Right ventricle myocardium inferior (tissue), 1 donor: ENCODE data around the gene EBF3. TPM values are rescaled to one million over a fixed set of nuclear protein-coding genes. Genes with fewer than 3 reads are reported as not detected.

Experiments used
- ATAC-seq: fragments of 200-7000 bp; cut with Tn5 transposase; one replicate; pipeline ENCODE4 v1.9.1; 2020; ENCODE audit warnings: mild to moderate bottlenecking, moderate library complexity
- DNase-seq: peaks from one replicate; pipeline ENCODE4 v3.0.0; 2021; ENCODE audit errors: missing footprints
- intact Hi-C: fragments of 100-400 bp; cut with DNase I; formaldehyde crosslinking; loops from one replicate; pipeline ENCODE4 v1.11.0; 2022
- total RNA-seq: library from RNA; stranded (reverse); fragmentation: NEBNext Ultra II Directional; extraction: Animal tissue kit (Norgen Biotek cat#: 25700); gene quantifications from one replicate; pipeline ENCODE4 v1.2.1, GENCODE V29; 2021
- donor health status: DM: no; HTN: yes; CAD: no; lungs with severe emphysema.

EBF3 gene
- total RNA-seq, 1 donor from 2014 or later: 7.9 TPM

- no peak for ATAC-seq
- no peak for DNase-seq
These were observed 58.5 kb downstream of the EBF3 start for GRCh38 chr10:129905553-129905952.

DNA sequence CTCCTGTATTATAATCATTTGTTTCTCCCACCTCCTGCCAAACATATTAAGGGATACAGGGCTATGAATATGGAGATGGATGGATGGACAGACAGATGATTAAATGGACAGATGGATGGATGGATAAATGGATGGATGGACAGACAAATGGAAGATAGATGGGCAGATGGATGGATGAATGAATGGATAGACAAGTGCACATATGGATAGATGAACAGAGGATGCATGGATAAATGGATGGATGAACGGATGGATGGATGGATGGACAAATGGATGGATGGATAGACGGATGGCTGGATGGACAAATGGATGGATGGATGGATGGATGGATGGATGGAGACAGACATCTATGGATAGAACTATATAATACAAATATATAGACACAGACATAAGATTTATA, 59.8 kb downstream of the EBF3 start:
- no peak for DNase-seq
- intact Hi-C loops: no loop called here
- no peak for ATAC-seq

More at GRCh38 chr10:129905553-129905952, 58.5 kb downstream of the EBF3 start:
- intact Hi-C loops: no loop called here

DNA sequence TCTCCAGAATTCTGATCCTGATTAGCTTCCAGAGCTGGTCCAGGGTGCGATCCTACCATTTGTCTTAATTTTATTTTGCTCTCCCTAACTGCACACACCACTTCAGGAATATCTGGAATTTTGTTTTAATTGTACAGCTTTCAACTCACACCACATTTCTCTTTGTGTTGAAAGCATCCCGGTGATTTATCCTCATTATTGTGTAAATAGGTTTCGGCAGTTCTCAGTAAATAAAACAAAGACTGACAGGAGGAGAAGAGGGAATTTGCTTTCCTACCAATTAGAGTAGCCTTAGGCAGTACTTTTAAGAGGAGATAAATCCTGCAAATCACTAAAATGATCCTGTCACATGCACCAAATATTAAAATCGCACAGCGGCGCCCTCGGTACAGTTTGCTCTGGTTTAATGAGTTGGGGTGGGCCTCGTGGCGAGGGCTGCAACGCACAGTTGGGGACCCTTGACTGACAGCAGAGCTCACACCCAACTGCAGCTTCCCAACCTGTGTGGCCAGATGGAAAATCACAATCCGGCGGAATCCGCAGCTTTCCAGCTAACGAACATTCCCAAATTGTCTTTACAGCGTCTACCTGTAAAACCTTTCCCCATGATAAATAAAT, 62.6 kb downstream of the EBF3 start:
- no peak for ATAC-seq
- intact Hi-C loops: no loop called here
- no peak for DNase-seq

GRCh38 chr10:129900825-129901224, 63.2 kb downstream of the EBF3 start:
- intact Hi-C loops: no loop called here

GRCh38 chr10:129899276-129900130, 64.6 kb downstream of the EBF3 start:
- intact Hi-C loops: no loop called here
- no peak for DNase-seq
- ATAC-seq: no peak

More at GRCh38 chr10:129900825-129901224, 63.2 kb downstream of the EBF3 start:
- ATAC-seq (no peak), DNase-seq (no peak)

GRCh38 chr10:129898706-129899268, 65.3 kb downstream of the EBF3 start:
- ATAC-seq: no peak
- no peak for DNase-seq
- intact Hi-C loops: no loop called here

GRCh38 chr10:129897871-129898626, 66.0 kb downstream of the EBF3 start:
- DNase-seq (no peak), ATAC-seq (no peak)
- intact Hi-C loops: no loop called here

- intact Hi-C loops: no loop called here
- DNase-seq (no peak), ATAC-seq (no peak)
These were observed 67.2 kb downstream of the EBF3 start for GRCh38 chr10:129896860-129897200.

GRCh38 chr10:129896136-129896859, 67.8 kb downstream of the EBF3 start:
- no peak for DNase-seq

DNA sequence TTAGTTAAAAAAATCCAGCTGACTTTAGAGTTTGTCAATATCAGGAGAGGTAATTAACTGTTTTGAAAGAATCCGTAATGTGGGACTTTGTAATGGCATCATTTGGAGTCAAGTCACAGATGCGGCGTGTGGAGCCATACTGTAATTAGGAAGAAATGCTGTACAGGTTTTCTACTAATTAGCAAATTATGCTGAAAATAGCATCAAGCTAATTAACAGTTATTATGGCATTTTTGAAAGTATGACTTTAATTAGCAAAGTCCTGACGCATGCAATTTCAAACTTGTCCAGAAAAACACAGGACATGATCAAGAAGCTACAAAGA, 68.3 kb downstream of the EBF3 start:
- ATAC-seq (no peak), DNase-seq (no peak)
- intact Hi-C loops: no loop called here

More at GRCh38 chr10:129896136-129896859, 67.8 kb downstream of the EBF3 start:
- no peak for ATAC-seq
- intact Hi-C loops: no loop called here

DNA sequence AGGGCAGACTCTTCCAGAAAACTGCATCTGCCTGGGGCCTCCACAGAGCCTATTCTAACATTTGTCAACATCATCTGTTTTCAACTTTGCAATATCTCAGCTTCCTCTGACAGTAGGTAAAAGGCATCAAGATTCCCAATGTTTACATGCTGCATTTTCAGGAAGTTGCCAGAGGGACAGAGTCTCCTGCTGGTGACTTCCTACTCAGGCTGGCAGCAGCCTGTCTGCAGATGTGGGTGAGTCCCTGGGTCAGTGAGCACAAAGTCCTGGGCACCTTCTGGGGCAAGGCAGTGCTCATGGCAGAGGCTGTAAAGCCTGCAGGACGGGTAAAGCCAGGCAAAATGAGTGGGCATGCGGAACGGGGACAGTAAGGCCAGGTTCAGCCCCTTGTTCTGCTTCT, 69.4 kb downstream of the EBF3 start:
- ATAC-seq (no peak), DNase-seq (no peak)
- intact Hi-C loops: no loop called here

DNA sequence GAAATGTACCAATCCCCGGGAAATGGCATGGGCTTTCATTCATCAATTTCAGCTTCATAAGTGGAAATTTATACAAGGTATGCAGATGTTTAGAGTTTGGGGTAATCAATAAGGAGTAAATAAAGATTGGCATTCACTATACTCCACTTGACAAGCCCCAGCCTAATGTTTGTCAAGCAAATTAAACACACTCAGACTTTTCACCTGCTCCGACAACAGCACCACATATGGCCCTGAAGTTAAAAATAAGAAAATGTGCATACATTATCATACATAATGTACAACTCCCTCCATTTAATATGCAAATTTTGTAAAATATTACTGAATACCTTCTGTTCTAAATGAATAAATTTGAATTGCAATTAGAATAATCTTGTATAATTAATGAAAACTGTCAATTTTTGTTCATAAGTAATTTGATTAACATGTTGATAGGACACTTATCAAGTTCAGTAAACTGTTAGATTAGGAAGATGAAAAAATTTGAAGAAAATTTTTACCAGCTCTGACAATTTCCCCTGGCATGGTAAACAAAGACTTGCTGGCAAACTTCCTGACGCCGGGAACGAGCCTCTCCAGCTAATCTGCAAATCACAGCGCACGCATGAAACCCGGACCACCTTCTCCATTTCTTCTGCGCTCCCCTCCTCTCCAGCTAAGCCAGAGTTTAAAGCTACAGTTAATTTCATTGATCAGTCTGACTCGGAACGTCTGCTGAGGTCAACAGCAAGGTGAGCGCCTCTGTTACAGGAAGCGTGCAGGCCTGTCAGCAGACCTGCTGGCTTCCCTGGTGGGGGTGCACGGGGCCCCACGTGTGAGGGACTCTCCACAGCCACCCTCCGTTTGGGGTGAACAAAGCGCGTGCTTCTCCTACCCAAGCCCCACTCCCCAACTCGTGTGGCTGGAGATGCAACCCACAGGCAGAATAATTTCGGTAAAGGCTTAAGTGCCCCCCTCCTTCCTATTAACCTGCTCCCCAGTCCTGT, 70.7 kb downstream of the EBF3 start:
- ATAC-seq (no peak), DNase-seq (no peak)
- intact Hi-C loops: no loop called here

DNA sequence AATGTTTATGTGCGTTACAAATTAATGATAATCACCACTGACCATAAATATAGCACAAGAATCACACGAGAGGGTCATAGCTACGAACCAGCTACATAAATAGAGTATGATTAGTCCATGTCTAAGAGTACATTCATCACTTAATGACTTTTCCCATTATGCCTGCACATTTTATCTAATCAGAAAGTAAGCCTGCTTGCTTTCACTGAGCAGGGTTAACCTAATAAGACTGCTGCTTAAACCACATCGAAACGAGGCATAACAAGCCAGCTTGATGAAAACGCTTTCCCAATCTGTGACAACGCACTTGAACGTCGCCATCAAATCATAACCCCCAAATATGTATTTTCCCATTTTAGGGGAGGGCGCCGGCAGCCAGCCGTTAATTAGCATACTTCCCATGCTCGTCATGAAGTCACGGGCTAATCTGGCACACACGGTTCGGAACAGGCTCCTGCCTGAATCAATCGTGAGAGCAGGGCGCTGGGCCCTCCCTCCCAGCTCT, 71.5 kb downstream of the EBF3 start:
- DNase-seq: no peak
- peak; percentile 18 for ATAC-seq
- intact Hi-C loops: no loop called here

GRCh38 chr10:129891806-129892205, 72.3 kb downstream of the EBF3 start:
- no peak for DNase-seq
- intact Hi-C loops: loop anchor here (2.0 kb wide), 1 partner anchor 69 kb away; no protein-coding TSS in a partner anchor
- ATAC-seq: peak; percentile 31

DNA sequence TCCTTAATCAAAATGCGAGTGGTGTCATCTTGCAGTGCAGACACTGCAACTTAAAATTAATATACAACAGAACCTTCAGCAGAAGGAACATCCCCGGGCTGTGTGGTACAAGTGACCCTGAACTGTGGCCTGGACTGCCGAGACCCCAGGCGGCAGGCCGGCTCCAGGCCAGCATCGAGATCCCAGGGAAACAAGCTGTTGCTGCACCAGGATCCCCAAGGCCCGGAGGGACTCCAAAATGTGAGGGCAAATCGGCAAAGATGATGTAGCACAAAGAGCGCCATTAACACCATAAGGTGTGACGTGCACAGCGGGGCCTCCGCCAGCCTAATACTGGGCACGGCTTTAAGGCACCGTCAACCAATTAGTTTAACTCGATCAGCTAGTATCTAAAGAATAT, 73.9 kb downstream of the EBF3 start:
- intact Hi-C loops: loop anchor here (2.0 kb wide), 1 partner anchor 71 kb away; no protein-coding TSS in a partner anchor
- ATAC-seq: no peak
- DNase-seq: no peak

GRCh38 chr10:129888784-129889616, 75.1 kb downstream of the EBF3 start:
- ATAC-seq (peak; percentile 62), DNase-seq (peak; percentile 82)
- intact Hi-C loops: no loop called here
